Muscle of arm (tissue), 14 donors: ENCODE data around the gene C1GALT1. TPM values are rescaled to one million over a fixed set of nuclear protein-coding genes. Genes with fewer than 3 reads are reported as not detected.
"Not testable (repeated sequence)": the region's sequence is repeated elsewhere in the genome, so short reads cannot be mapped to it uniquely, and the experiment has no call there.

Experiments used
- DNase-seq: peaks from one replicate; pipeline ENCODE4 v3.0.0-alpha.2; 2013
- long read RNA-seq, 11 donors: transcript quantifications; one replicate each; lab custom pipeline, GENCODE V29; 2026
- polyA plus RNA-seq, 12 donors: library from polyadenylated mRNA; unstranded; fragments of 120-200 nt; gene quantifications; one replicate each; pipeline ENCODE4 v1.2.1, GENCODE V29; 2013; ENCODE audit not compliant: insufficient read length in 12 of 12

The C1GALT1 gene
- 10 to 100 TPM in 11 of 12 donors, not detected in 1; 16.2 to 30.2 (median 21.8) TPM for polyA plus RNA-seq
- long read RNA-seq, donor 1, full-length matches to known transcripts = 11 of 11 reads
- long read RNA-seq, donor 1, partial matches to known transcripts = 0 of 11 reads
- long read RNA-seq, donor 1, other reads (novel, unspliced or antisense) = 0 of 11 reads
- long read RNA-seq, donor 2, full-length matches to known transcripts = 8 of 8 reads
- long read RNA-seq, donor 2, partial matches to known transcripts = 0 of 8 reads
- long read RNA-seq, donor 2, other reads (novel, unspliced or antisense) = 0 of 8 reads
- long read RNA-seq, donor 3, full-length matches to known transcripts = 6 of 6 reads
- long read RNA-seq, donor 3, partial matches to known transcripts = 0 of 6 reads
- long read RNA-seq, donor 3, other reads (novel, unspliced or antisense) = 0 of 6 reads
- long read RNA-seq, donor 4, full-length matches to known transcripts = 6 of 6 reads
- long read RNA-seq, donor 4, partial matches to known transcripts = 0 of 6 reads
- long read RNA-seq, donor 4, other reads (novel, unspliced or antisense) = 0 of 6 reads
- long read RNA-seq, donor 5, full-length matches to known transcripts = 4 of 4 reads
- long read RNA-seq, donor 5, partial matches to known transcripts = 0 of 4 reads
- long read RNA-seq, donor 5, other reads (novel, unspliced or antisense) = 0 of 4 reads
- long read RNA-seq, donor 6 = 0 reads
- long read RNA-seq, donor 7, full-length matches to known transcripts = 8 of 8 reads
- long read RNA-seq, donor 7, partial matches to known transcripts = 0 of 8 reads
- long read RNA-seq, donor 7, other reads (novel, unspliced or antisense) = 0 of 8 reads
- long read RNA-seq, donor 8, full-length matches to known transcripts = 8 of 8 reads
- long read RNA-seq, donor 8, partial matches to known transcripts = 0 of 8 reads
- long read RNA-seq, donor 8, other reads (novel, unspliced or antisense) = 0 of 8 reads
- long read RNA-seq, donor 9, full-length matches to known transcripts = 2 of 2 reads
- long read RNA-seq, donor 9, partial matches to known transcripts = 0 of 2 reads
- long read RNA-seq, donor 9, other reads (novel, unspliced or antisense) = 0 of 2 reads
- long read RNA-seq, donor 10, full-length matches to known transcripts = 6 of 6 reads
- long read RNA-seq, donor 10, partial matches to known transcripts = 0 of 6 reads
- long read RNA-seq, donor 10, other reads (novel, unspliced or antisense) = 0 of 6 reads
- long read RNA-seq, donor 11, full-length matches to known transcripts = 6 of 17 reads
- long read RNA-seq, donor 11, partial matches to known transcripts = 11 of 17 reads
- long read RNA-seq, donor 11, other reads (novel, unspliced or antisense) = 0 of 17 reads

GRCh38 chr7:7182156-7183060 is at the start of gene C1GALT1:
C1GALT1 (plus strand) TSS chr7:7182544; CDS start chr7:7234320, 51,776 bp downstream.
- peak; percentile 98 for DNase-seq

GRCh38 chr7:7134046-7134445 is 48.3 kb upstream of the C1GALT1 start:
- no peak for DNase-seq

- no peak for DNase-seq
Observed at GRCh38 chr7:7135074-7135473, 47.3 kb upstream of the C1GALT1 start.

- not testable (repeated sequence) for DNase-seq
Observed at GRCh38 chr7:7135924-7136323, 46.4 kb upstream of the C1GALT1 start.

GRCh38 chr7:7136466-7137381 is 45.6 kb upstream of the C1GALT1 start:
- DNase-seq = no peak

- no peak for DNase-seq
Observed at GRCh38 chr7:7138897-7139296, 43.4 kb upstream of the C1GALT1 start.

- not testable (repeated sequence) for DNase-seq
Observed at GRCh38 chr7:7143404-7143803, 38.9 kb upstream of the C1GALT1 start.

GRCh38 chr7:7145151-7145550 is 37.2 kb upstream of the C1GALT1 start:
- not testable (repeated sequence) for DNase-seq

GRCh38 chr7:7146837-7147236 is 35.5 kb upstream of the C1GALT1 start:
- DNase-seq = no peak

- DNase-seq = no peak
Observed at GRCh38 chr7:7148798-7149481, 33.4 kb upstream of the C1GALT1 start.

- no peak for DNase-seq
Observed at GRCh38 chr7:7151285-7151684, 31.1 kb upstream of the C1GALT1 start.

- no peak for DNase-seq
Observed at GRCh38 chr7:7151865-7152264, 30.5 kb upstream of the C1GALT1 start.

GRCh38 chr7:7152315-7152714 is 30.0 kb upstream of the C1GALT1 start:
- no peak for DNase-seq

GRCh38 chr7:7154355-7154754 is 28.0 kb upstream of the C1GALT1 start:
- not testable (repeated sequence) for DNase-seq

- no peak for DNase-seq
Observed at GRCh38 chr7:7156663-7157062, 25.7 kb upstream of the C1GALT1 start.

- DNase-seq = no peak
Observed at GRCh38 chr7:7157177-7157886, 25.0 kb upstream of the C1GALT1 start.

GRCh38 chr7:7157887-7158271 is 24.5 kb upstream of the C1GALT1 start:
- no peak for DNase-seq

GRCh38 chr7:7159063-7159658 is 23.2 kb upstream of the C1GALT1 start:
- no peak for DNase-seq
